ENCODE measurements around the gene RELT. TPM values are rescaled to one million over a fixed set of nuclear protein-coding genes. Genes with fewer than 3 reads are reported as not detected.

Gene RELT
- polyA plus RNA-seq, 4 donors, result 0.67 to 3.3 (median 2.1) TPM

DNA sequence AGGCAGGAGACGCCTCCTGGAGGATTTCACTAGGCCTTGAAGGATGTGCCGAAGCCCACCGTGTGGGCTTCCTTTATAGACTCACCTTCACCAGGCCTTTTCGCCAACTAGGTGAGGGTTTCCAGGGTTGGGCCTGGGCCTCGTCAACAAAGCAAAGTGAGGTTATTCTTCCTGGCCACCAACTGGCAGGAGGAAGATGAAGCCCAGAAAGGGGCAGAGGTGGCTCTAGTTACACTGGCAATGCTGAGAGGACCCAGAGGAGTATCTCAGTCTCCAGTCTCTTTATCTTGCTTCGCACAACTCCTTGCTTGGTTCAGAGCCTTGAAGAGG lies 404 bp upstream of the RELT start:
- H3K4me3 ChIP-seq (ENCODE audit: low read depth in 1 of 3, low read length in 3 of 3), result peak overlapping the region in 1 of 3 donors; percentile 70
- DNase-seq, result no peak
- WGBS, 3 donors, result 53 to 61% (median 58%) methylated on average over 6 of the region's 6 CpGs
- peaks cover 0 to 3% (median 0%) of the 10 kb centered on the region in 3 donors for H3K36me3 ChIP-seq (ENCODE audit: control insufficient read depth in 3 of 3, insufficient read depth in 2 of 3, low read depth in 1 of 3, low read length in 3 of 3)
- FAIRE-seq, result no peak
- peaks cover 0 to 6% (median 5%) of the 10 kb centered on the region in 3 donors for H3K4me1 ChIP-seq (ENCODE audit: control insufficient read depth in 3 of 3, insufficient read depth in 2 of 3, low read depth in 1 of 3, low read length in 2 of 3)
- H3K27ac ChIP-seq (ENCODE audit: low read depth in 1 of 3, low read length in 2 of 3), result peak overlapping the region; percentile 26 to 45 (median 42)
- no peaks in the 10 kb centered on the region for H3K9me3 ChIP-seq (ENCODE audit: control insufficient read depth in 2 of 2, insufficient read depth in 1 of 2, low read depth in 1 of 2, low read length in 1 of 2)
- H3K27me3 ChIP-seq (ENCODE audit: control insufficient read depth in 3 of 3, insufficient read depth in 3 of 3, low read length in 3 of 3), result no peaks in the 10 kb centered on the region

DNA sequence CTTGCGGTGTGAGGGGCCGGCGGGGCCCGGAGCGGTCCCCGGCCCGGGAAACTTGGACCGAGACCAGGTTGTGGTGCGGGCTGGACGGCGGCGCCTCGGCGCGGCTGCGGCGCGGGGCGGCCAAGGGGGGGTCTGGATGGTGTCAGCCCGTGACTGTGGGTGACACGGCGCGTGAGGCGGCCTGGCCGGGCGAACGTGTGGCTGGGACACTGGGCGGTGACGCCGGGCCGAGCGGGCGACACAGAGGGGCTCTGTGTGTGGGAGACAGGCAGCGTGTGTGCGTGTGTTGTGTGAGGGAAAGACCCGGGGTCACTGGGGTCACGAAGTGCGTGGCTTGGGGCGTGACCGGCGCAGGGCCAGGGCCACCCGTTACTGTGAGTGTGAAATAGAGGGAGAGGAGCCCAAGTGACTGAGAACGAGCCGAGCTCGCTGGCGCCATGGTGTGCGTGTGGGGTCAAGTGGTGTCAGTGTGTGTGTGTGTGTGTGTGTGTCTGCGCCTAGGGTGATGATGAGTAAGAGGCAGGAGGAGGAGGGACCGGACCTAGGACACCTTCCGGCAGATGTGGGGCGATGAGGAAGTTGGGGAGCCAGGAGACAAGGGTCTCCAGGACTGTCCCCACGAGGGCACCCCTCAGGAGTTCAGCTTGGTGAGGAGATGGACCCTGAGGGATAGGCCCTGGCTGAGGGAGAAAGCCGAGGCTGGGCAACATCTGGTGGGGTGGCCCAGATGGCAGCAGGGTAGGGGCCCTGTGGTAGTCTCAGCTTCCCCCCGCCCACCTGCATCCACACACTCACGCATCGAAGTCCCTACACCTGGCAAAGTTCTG lies 817 bp downstream of the RELT start:
- DNase-seq (peak; percentile 51 to 76), FAIRE-seq (no peak)
- no peaks in the 10 kb centered on the region for H3K27me3 ChIP-seq (ENCODE audit: control insufficient read depth in 3 of 3, insufficient read depth in 3 of 3, low read length in 3 of 3)
- WGBS, 3 donors, result 5 to 6% (median 5%) methylated on average over 49 to 56 of the region's 56 CpGs
- H3K4me3 ChIP-seq (ENCODE audit: low read depth in 1 of 3, low read length in 3 of 3), result peak overlapping the region; percentile 52 to 70 (median 57)
- peaks cover 0 to 3% (median 0%) of the 10 kb centered on the region in 3 donors for H3K36me3 ChIP-seq (ENCODE audit: control insufficient read depth in 3 of 3, insufficient read depth in 2 of 3, low read depth in 1 of 3, low read length in 3 of 3)
- no peaks in the 10 kb centered on the region for H3K9me3 ChIP-seq (ENCODE audit: control insufficient read depth in 2 of 2, insufficient read depth in 1 of 2, low read depth in 1 of 2, low read length in 1 of 2)
- peak overlapping the region in 2 of 3 donors; percentile 50 to 87 for H3K27ac ChIP-seq (ENCODE audit: low read depth in 1 of 3, low read length in 2 of 3)
- peaks cover 0 to 6% (median 5%) of the 10 kb centered on the region in 3 donors for H3K4me1 ChIP-seq (ENCODE audit: control insufficient read depth in 3 of 3, insufficient read depth in 2 of 3, low read depth in 1 of 3, low read length in 2 of 3)

DNA sequence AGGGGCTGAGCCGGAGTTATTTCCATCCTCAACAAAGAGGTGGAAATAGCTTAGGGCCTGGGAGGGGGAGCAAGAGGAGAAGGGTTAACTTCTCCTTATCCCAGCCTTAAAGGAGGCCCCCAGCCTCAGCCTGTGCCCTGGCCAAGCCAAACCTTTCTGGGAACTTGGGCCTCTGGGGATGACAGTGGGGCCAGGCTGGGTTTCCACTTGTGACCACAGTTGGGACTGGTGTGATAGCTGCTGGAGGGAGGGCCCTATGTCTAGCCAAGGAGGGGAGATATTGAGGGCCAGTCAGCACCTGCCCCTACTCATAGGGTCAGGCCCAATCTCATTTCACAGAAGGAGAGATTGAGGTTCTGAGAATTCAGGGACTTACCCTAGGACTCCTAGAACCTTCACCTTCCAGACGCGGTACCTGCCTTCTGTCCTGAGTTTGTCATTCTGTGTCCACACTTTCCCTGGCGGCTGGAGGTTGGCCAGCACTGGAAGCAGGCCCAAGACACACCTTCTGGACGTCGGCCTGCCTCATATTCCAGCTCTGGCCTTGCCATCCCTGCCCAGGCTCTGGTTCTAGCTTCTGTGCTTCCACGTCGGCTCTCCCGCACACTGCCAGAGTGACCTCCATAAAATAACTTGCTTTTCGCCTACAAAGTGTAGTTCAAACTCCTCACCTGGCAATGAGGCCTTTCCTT lies 3.1 kb downstream of the RELT start:
- no peak overlapping the region for H3K27ac ChIP-seq (ENCODE audit: low read depth in 1 of 3, low read length in 2 of 3)
- peaks cover 2 to 24% (median 9%) of the 10 kb centered on the region in 3 donors for H3K4me1 ChIP-seq (ENCODE audit: control insufficient read depth in 3 of 3, insufficient read depth in 2 of 3, low read depth in 1 of 3, low read length in 2 of 3)
- FAIRE-seq (no peak), DNase-seq (no peak)
- H3K4me3 ChIP-seq (ENCODE audit: low read depth in 1 of 3, low read length in 3 of 3), result no peak overlapping the region
- H3K27me3 ChIP-seq (ENCODE audit: control insufficient read depth in 3 of 3, insufficient read depth in 3 of 3, low read length in 3 of 3), result no peaks in the 10 kb centered on the region
- peaks cover 0 to 3% (median 0%) of the 10 kb centered on the region in 3 donors for H3K36me3 ChIP-seq (ENCODE audit: control insufficient read depth in 3 of 3, insufficient read depth in 2 of 3, low read depth in 1 of 3, low read length in 3 of 3)
- no peaks in the 10 kb centered on the region for H3K9me3 ChIP-seq (ENCODE audit: control insufficient read depth in 2 of 2, insufficient read depth in 1 of 2, low read depth in 1 of 2, low read length in 1 of 2)
- WGBS, 3 donors, result 76 to 86% (median 76%) methylated on average over 10 of the region's 10 CpGs

DNA sequence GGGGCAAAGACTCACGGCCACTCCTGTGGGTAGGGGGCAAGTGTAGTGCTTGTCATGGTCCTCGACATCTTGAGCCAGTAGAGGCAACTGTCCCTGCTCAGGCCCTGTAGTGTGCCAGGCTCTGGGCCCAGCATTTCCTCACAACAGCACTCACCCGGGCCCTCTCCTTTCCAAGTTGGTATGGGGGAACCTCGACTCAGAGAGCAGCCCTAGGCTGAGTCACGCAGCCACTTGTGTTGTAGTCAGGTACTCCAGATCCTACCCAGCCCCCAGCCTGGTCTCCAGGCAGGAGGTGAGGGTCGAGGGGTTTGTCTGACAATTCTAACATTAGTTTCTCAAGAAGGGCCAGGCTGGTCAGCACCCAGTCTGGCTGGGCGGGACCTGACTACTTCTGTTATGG lies 4.1 kb downstream of the RELT start:
- FAIRE-seq, result no peak
- Histone ChIP-seq H3K4me1 (ENCODE audit: control insufficient read depth in 3 of 3, insufficient read depth in 2 of 3, low read depth in 1 of 3, low read length in 2 of 3) (peaks cover 2 to 30% (median 15%) of the 10 kb centered on the region in 3 donors), H3K4me3 (ENCODE audit: low read depth in 1 of 3, low read length in 3 of 3) (no peak overlapping the region), H3K27ac (ENCODE audit: low read depth in 1 of 3, low read length in 2 of 3) (no peak overlapping the region), H3K9me3 (ENCODE audit: control insufficient read depth in 2 of 2, insufficient read depth in 1 of 2, low read depth in 1 of 2, low read length in 1 of 2) (no peaks in the 10 kb centered on the region), H3K27me3 (ENCODE audit: control insufficient read depth in 3 of 3, insufficient read depth in 3 of 3, low read length in 3 of 3) (no peaks in the 10 kb centered on the region), H3K36me3 (ENCODE audit: control insufficient read depth in 3 of 3, insufficient read depth in 2 of 3, low read depth in 1 of 3, low read length in 3 of 3) (peaks cover 0 to 3% (median 0%) of the 10 kb centered on the region in 3 donors)
- no peak for DNase-seq
- WGBS, 3 donors, result 83 to 86% (median 86%) methylated on average over 7 of the region's 7 CpGs

- WGBS, 3 donors, result 91 to 95% (median 92%) methylated on average over 4 of the region's 4 CpGs
- Histone ChIP-seq H3K4me3 (ENCODE audit: low read depth in 1 of 3, low read length in 3 of 3) (no peak overlapping the region), H3K27ac (ENCODE audit: low read depth in 1 of 3, low read length in 2 of 3) (no peak overlapping the region), H3K27me3 (ENCODE audit: control insufficient read depth in 3 of 3, insufficient read depth in 3 of 3, low read length in 3 of 3) (no peaks in the 10 kb centered on the region), H3K4me1 (ENCODE audit: control insufficient read depth in 3 of 3, insufficient read depth in 2 of 3, low read depth in 1 of 3, low read length in 2 of 3) (peaks cover 2 to 36% (median 15%) of the 10 kb centered on the region in 3 donors), H3K36me3 (ENCODE audit: control insufficient read depth in 3 of 3, insufficient read depth in 2 of 3, low read depth in 1 of 3, low read length in 3 of 3) (peaks cover 0 to 3% (median 0%) of the 10 kb centered on the region in 3 donors), H3K9me3 (ENCODE audit: control insufficient read depth in 2 of 2, insufficient read depth in 1 of 2, low read depth in 1 of 2, low read length in 1 of 2) (no peaks in the 10 kb centered on the region)
- DNase-seq, result no peak
- FAIRE-seq, result no peak
Observed at GRCh38 chr11:73380897-73381410, 4.8 kb downstream of the RELT start.

- H3K27me3 ChIP-seq (ENCODE audit: control insufficient read depth in 3 of 3, insufficient read depth in 3 of 3, low read length in 3 of 3), result no peaks in the 10 kb centered on the region
- 77 to 86% (median 82%) methylated on average over 5 to 6 of the region's 6 CpGs for WGBS, 3 donors
- H3K36me3 ChIP-seq (ENCODE audit: control insufficient read depth in 3 of 3, insufficient read depth in 2 of 3, low read depth in 1 of 3, low read length in 3 of 3), result peaks cover 0 to 7% (median 0%) of the 10 kb centered on the region in 3 donors
- FAIRE-seq (no peak), DNase-seq (no peak)
- H3K4me1 ChIP-seq (ENCODE audit: control insufficient read depth in 3 of 3, insufficient read depth in 2 of 3, low read depth in 1 of 3, low read length in 2 of 3), result peaks cover 2 to 42% (median 15%) of the 10 kb centered on the region in 3 donors
- no peak overlapping the region for H3K27ac ChIP-seq (ENCODE audit: low read depth in 1 of 3, low read length in 2 of 3)
- no peak overlapping the region for H3K4me3 ChIP-seq (ENCODE audit: low read depth in 1 of 3, low read length in 3 of 3)
- no peaks in the 10 kb centered on the region for H3K9me3 ChIP-seq (ENCODE audit: control insufficient read depth in 2 of 2, insufficient read depth in 1 of 2, low read depth in 1 of 2, low read length in 1 of 2)
Observed at GRCh38 chr11:73381589-73381988, 5.4 kb downstream of the RELT start.

GRCh38 chr11:73382183-73382582 lies 6.0 kb downstream of the RELT start:
- peak overlapping the region in 1 of 3 donors; percentile 60 for H3K27ac ChIP-seq (ENCODE audit: low read depth in 1 of 3, low read length in 2 of 3)
- peaks cover 0 to 7% (median 0%) of the 10 kb centered on the region in 3 donors for H3K36me3 ChIP-seq (ENCODE audit: control insufficient read depth in 3 of 3, insufficient read depth in 2 of 3, low read depth in 1 of 3, low read length in 3 of 3)
- FAIRE-seq (no peak), DNase-seq (no peak)
- 90 to 94% (median 92%) methylated on average over 7 of the region's 7 CpGs for WGBS, 3 donors
- H3K27me3 ChIP-seq (ENCODE audit: control insufficient read depth in 3 of 3, insufficient read depth in 3 of 3, low read length in 3 of 3), result no peaks in the 10 kb centered on the region
- peaks cover 2 to 39% (median 15%) of the 10 kb centered on the region in 3 donors for H3K4me1 ChIP-seq (ENCODE audit: control insufficient read depth in 3 of 3, insufficient read depth in 2 of 3, low read depth in 1 of 3, low read length in 2 of 3)
- no peak overlapping the region for H3K4me3 ChIP-seq (ENCODE audit: low read depth in 1 of 3, low read length in 3 of 3)
- no peaks in the 10 kb centered on the region for H3K9me3 ChIP-seq (ENCODE audit: control insufficient read depth in 2 of 2, insufficient read depth in 1 of 2, low read depth in 1 of 2, low read length in 1 of 2)

GRCh38 chr11:73382747-73383146 lies 6.5 kb downstream of the RELT start:
- no peak for DNase-seq
- H3K36me3 ChIP-seq (ENCODE audit: control insufficient read depth in 3 of 3, insufficient read depth in 2 of 3, low read depth in 1 of 3, low read length in 3 of 3), result peaks cover 0 to 7% (median 0%) of the 10 kb centered on the region in 3 donors
- no peaks in the 10 kb centered on the region for H3K9me3 ChIP-seq (ENCODE audit: control insufficient read depth in 2 of 2, insufficient read depth in 1 of 2, low read depth in 1 of 2, low read length in 1 of 2)
- no peak overlapping the region for H3K4me3 ChIP-seq (ENCODE audit: low read depth in 1 of 3, low read length in 3 of 3)
- peaks cover 2 to 36% (median 9%) of the 10 kb centered on the region in 3 donors for H3K4me1 ChIP-seq (ENCODE audit: control insufficient read depth in 3 of 3, insufficient read depth in 2 of 3, low read depth in 1 of 3, low read length in 2 of 3)
- H3K27me3 ChIP-seq (ENCODE audit: control insufficient read depth in 3 of 3, insufficient read depth in 3 of 3, low read length in 3 of 3), result no peaks in the 10 kb centered on the region
- no peak for FAIRE-seq
- peak overlapping the region in 1 of 3 donors; percentile 60 for H3K27ac ChIP-seq (ENCODE audit: low read depth in 1 of 3, low read length in 2 of 3)
- WGBS, 3 donors, result 46 to 60% (median 54%) methylated on average over 2 to 3 of the region's 3 CpGs
